ENCODE results near the gene NPAT.

NPAT gene

GRCh38 chr11:108222574-108223347, at the start of gene NPAT, which contains the start of gene ATM:
NPAT (minus strand) TSS chr11:108222638; CDS start chr11:108222536, 102 bp downstream.
ATM (plus strand) TSS chr11:108223067; CDS start chr11:108227625, 4,558 bp downstream.
- DNase-seq = peak; percentile 99

- no peak for DNase-seq
These were observed 47.1 kb upstream of the NPAT start for GRCh38 chr11:108269583-108269982.

DNA sequence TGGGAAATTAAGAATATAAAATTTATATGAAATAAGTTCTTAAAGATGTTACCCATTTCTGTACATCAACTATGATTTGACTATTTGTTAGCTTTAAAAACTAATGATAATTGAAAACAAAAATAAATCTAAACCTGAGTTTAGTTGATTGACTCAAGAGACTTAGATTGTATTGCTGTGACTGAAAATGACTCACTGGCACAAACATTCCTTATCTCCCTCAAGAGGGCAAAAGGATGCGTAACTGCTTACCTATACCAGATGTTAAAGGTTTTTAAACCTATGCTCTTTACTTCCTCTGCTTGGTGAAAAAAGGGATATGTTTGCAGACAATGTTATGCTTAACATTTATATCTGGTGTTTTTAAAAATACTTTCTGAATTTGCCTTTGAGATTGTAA, 30.7 kb upstream of the NPAT start:
- no peak for DNase-seq

DNA sequence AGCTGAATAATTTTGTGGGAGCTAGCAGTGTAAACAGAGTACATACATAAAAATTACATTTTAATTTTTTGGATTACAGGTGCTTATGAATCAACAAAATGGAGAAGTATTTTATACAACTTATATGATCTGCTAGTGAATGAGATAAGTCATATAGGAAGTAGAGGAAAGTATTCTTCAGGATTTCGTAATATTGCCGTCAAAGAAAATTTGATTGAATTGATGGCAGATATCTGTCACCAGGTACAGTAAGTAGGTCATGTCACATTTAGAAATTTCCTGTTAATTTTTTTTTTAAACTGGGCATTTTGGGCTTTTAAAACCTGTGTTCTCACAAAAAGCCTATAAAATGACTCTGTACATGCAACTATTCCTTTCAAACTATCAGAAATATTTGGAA, 24.4 kb upstream of the NPAT start:
- DNase-seq = no peak

DNA sequence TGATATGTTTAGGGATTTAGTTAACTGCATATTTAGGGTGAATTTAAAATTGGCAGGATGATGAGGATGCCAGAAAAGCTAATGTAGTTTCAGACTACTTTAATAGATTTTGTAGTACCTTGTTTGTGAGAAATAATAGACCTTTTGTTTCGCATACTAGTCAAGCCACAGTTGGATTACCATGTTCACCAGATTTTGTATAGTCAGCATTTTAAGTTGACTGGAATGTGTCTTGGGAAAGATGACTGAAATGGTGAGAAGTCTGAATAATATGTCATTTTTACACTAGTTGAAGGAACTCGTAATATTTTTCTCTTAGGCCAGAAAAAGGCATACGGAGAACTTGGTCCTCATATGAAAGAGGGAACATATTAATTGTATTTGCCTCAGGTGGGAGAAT, 23.9 kb upstream of the NPAT start:
- DNase-seq = no peak

DNA sequence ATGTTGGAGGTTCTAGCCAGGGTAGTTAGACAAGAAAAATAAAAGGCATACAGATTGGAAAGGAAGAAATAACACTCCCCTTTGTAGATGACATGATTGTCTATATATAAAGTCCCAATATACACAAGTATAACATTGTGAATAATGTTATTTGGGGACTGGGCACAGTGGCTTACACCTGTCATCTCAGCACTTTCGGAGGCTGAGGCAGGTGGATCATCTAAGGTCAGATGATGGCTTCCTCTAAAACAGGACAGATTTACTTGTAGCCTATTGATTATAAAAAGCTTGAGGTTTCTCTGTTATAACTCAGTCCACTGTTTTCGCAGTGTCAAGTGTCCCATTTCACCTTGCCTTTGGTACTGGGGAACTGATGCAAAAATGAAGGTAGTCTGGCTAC, 20.0 kb upstream of the NPAT start:
- no peak for DNase-seq

- DNase-seq = peak; percentile 62
These were observed 19.0 kb upstream of the NPAT start for GRCh38 chr11:108241330-108242037.

DNA sequence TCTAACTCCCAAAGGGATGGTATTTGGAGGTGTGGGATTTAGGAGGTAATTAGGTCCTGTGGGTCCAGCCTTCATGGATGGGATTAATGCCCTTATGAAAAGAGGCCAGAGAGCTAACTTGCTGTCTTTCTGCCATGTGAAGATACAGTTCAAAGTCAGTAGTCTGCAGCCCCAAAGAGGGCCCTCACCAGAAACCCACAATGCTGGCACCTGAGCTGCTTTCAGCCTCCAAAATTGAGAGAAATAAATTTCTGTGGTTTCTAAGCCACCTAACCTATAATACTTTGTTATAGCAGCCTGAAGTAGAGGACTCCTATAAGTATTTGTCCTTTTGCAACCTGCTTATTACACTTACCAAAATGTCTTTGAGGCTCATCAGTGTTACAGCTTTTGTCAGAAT, 16.6 kb upstream of the NPAT start:
- no peak for DNase-seq

GRCh38 chr11:108237058-108237481, 14.6 kb upstream of the NPAT start:
- DNase-seq = no peak

DNA sequence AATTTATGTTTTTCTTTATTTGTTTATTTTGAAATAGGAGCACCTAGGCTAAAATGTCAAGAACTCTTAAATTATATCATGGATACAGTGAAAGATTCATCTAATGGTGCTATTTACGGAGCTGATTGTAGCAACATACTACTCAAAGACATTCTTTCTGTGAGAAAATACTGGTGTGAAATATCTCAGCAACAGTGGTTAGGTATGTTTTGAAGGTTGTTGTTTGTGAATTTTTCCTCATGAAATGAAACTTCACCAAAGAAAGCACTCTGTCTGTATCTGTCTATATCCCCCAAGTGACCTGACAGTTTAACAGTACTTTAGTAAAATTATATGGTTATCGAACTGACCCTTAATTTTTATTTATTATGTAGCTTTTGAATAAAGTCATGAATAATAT, 13.2 kb upstream of the NPAT start:
- no peak for DNase-seq

DNA sequence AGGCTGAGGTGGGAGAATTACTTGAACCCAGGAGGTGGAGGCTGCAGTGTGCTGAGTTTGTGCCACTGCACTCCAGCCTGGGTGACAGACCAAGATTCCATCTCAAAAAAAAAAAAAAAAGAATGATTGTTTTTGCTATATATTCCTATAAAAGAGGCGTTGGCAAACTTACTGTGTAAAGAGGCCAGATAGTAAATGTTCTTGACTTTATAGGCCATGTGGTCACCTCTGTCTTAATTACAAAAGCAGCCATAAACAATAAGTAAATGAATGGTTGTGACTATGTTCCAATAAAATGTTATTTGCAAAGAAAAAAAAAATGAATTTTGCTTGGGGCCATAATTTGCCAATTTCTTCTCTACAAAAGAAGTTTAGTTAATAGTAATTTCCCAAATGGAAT, 12.8 kb upstream of the NPAT start:
- no peak for DNase-seq

DNA sequence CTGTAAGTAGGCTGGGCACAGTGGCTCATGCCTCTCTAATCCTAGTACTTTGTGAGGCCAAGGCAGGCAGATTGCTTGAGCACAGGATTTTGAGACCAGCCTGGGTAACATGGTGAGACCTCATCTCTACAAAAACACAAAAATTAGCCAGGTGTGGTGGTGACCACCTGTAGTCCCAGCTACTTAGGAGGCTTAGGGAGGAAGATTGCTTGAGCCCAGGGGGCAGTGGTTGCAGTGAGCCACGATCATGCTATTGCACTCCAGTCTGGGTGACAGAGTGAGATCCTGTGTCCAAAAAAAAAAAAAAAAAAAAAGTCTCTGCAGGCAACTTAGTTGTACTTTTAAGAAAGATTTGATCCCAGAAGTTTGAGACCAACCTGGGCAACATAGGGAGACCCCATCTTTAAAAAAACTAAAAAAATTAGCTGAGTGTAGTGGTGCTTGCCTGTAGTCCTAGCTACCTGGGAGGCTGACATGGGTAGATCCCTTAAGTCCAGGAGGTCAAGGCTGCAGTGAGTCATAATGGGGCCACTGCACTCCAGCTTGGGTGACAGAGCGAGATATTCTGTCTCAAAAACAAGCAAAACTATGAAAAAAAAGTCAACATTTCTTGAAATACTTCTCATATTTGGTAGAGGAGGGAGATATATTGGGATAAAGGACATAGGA, 11.0 kb upstream of the NPAT start:
- DNase-seq = no peak

DNA sequence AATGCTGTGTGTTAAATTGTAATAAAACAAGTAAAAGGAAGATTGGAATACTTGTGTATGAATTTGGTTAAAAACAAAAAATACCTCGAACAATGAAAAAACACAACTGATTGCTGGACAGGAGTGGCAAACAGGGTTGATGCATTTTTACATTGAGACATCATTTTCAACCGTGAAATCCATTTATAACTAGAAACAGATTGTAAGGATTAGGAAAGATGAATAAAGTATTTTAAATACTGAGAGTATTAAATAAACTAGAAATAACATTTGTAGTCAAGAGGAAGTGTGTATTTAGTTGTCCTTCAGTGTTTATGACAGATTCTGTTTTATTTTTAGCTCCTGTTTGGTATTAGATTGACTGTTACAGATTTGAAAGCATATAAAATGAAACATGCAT, 5.8 kb upstream of the NPAT start:
- no peak for DNase-seq

GRCh38 chr11:108226036-108226435, 3.6 kb upstream of the NPAT start:
- DNase-seq = no peak

DNA sequence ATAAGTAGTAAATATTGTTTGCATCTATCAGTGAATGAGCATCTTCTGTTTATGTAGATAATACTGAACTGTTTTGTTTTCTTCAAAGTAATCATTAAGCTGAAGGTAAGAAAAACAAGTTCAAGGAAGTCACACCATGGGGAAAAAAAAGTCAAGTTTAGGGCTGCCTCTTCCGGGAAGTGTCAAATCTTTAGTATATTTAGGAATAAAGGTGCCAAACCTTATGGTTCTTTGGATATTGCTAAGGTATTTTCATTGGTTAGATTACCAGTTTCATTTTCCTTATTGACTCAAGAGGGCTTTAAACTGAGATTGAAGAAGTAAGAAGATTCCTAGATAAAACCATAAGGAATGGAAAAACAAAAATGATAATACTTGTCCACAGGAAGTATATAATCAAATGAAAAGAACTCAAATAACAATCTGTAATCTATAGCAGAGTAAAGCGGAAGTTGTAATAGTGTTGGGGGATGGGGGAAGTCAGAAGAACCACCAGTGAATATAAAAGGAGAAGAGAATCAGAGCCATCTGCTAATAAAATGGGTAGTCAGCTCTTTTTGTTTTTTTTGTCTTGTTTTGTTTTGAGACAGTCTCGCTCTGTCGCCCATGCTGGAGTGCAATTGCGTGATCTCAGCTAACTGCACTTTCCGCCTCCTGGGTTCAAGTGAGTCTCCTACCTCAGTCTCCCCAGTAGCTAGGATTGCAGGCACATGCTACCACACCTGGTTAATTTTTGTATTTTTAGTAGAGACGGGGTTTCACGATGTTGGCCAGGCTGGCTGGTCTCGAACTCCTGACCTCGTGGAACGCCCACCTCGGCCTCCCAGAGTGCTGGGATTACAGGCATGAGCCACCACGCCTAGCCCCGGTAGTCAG, 2.7 kb upstream of the NPAT start:
- peak; percentile 33 for DNase-seq

DNA sequence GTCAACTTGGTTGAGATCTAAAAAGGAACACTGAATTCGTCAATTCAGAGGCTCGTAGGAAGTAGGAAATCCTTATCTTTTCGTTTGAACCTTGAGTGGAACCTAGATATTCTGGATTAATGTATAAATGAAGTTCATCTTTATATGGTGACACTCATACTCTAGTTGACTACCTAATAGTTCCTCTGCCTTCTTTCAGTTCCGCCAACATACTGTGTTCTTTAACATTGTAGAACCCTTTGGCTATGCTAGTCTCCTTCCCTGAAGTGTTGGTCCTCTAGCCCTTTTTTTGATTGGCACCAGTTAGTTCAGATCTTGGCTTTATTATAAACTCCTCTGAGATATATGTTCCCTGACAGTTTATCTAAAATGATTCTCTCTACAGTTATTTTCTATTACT, 1.9 kb upstream of the NPAT start:
- no peak for DNase-seq

DNA sequence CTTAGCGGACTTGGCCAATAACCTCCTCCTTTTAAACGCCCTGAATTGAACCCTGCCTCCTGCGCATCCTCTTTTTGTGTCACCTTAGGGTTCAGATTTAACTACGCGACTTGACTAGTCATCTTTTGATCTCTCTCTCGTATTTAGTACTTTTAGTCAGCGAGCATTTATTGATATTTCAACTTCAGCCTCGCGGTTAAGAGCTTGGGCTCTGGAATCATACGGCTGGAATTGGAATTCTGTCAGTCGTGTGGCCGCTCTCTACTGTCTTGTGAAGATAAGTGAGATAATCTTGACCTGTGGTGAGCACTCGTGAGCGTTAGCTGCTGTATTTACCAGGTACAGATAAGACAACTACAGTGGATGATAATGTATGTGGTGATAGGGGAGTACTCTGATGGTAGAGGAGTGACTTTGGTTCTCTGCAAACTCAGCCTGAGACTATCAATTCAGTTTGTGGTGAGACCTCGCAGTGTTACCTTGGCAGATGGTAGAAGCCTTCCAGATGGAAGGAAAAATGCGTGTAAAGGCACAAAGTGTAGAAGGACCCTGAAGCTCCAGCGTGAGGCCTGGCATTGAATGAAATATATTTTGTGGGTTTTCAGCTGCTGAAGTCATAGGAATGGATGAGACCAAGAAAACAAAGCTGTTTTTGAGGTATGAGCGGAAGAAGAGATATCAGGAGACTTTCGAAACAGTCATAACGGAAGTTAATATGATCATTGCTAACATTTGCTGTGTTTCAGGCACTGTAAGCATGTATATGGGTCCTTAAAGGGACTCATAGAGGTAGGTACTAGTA, 1.1 kb upstream of the NPAT start:
- DNase-seq = peak; percentile 66

- DNase-seq = peak; percentile 44
These were observed 396 bp downstream of the NPAT start for GRCh38 chr11:108221911-108222573.

GRCh38 chr11:108221371-108221770, 1.1 kb downstream of the NPAT start:
- DNase-seq = no peak

- DNase-seq = no peak
These were observed 1.6 kb downstream of the NPAT start for GRCh38 chr11:108220721-108221336.

Measured in activated naive CD4-positive, alpha-beta T cell treated with Interleukin-2 at 50 U/mL for 16 hours (primary cell).